Skin of body (tissue), 2 donors: ENCODE measurements around the gene CYTH2. TPM values are rescaled to one million over a fixed set of nuclear protein-coding genes. Genes with fewer than 3 reads are reported as not detected.
A peak's percentile ranks its signal among the peaks of the same experiment; 100 is the strongest.

Source experiments
- DNase-seq: peaks from one replicate; lab custom pipeline; 2025; lab: John Stamatoyannopoulos, UW
- total RNA-seq: library from RNA; depleted of rRNA; stranded (reverse); fragments of >200 nt; gene quantifications from one replicate; pipeline ENCODE4 v1.2.3, GENCODE V29; 2014

The CYTH2 gene
- total RNA-seq, 1 donor from 2014 or later, result 27.4 TPM

DNA sequence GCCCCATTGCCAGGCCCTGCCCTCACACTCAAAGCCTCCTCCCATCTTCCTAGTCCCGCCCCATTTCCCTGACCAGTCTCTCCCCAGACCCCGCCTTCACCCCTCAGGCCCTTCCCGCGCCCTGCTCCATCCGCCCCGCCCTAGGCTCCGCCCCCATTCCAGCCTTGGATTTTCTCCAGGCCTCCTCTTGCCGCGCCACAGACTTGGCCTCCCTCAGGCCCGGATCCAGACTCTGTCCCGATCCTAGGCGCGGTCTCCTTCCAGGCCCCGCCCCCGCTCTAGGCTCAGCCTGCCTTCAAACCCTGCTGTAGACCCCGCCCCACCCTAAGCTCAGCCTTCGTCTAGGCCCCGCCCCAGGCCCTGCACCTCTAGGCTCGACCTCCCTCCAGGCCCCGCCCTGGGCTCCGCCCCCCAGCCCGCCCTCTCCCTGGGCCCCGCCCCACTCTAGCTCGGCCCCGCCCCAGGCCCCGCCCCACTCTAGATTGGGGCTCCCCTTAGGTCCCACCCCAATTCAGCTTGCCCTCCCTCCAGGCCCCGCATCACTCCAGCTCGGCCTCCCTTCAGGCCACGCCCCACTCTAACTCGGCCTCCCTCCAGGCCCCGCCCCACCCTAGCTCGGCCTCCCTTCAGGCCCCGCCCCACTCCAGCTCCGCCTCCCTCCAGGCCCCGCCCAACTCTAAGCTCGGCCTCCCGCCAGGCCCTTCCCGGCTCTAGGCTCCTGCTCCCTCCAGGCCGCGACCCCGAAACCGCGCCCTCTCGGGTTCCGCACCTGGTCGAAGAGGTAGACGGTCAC, 24.0 kb downstream of the CYTH2 start:
- DNase-seq, result peak; percentile 96

DNA sequence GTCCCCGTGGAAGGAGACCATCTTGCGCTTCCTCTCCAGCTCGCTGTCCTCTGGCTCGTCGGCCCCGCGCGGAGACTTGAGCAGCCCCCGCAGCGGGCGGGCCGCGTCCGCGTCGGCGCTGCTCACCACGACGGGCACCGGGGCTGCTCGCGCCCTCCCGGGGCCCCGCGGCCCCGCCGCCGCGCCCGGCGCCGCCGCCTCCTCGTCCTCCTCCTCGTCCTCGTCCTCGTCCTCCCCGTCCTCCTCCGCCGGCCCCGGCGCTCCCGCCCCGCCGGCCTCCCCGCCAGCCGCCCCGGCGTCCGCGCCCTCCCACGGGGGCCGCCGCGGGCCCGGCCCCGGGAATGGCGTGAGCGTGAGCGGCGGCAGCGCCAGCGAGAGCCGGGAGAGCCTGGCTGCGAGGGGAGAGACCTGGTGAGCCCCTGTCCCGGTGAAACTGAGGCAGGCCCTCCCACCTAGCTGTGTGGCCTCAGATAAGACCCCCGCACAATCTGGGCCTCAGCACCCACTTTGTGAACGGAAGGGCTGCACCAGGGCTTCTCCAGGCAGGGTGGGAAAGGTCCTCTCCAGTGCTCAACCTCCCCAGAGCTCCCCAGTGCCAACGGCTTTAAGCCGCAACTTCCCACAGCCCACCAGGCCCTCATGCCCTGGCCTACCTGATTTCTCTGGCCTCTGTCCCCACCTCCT, 24.7 kb downstream of the CYTH2 start:
- DNase-seq, result no peak

DNA sequence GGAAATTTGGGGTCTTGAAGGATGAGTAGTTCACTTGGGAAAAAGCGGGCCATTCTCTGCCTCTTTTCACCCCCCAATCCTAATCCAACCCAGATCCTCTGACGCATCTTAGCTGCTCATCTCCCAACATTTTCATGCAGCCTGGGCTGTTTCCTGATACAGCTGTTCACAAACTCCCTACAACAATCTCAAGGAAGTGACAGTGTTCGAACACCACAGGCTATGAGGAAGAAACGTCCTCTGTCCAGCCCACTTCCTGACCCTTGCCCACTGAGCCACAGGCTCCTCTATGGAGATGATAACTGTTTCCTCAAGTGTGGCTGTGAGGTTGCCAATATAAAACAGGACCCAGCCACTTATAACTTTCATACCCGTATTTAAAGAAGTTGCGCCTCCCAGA, 26.2 kb downstream of the CYTH2 start:
- DNase-seq, result no peak

DNA sequence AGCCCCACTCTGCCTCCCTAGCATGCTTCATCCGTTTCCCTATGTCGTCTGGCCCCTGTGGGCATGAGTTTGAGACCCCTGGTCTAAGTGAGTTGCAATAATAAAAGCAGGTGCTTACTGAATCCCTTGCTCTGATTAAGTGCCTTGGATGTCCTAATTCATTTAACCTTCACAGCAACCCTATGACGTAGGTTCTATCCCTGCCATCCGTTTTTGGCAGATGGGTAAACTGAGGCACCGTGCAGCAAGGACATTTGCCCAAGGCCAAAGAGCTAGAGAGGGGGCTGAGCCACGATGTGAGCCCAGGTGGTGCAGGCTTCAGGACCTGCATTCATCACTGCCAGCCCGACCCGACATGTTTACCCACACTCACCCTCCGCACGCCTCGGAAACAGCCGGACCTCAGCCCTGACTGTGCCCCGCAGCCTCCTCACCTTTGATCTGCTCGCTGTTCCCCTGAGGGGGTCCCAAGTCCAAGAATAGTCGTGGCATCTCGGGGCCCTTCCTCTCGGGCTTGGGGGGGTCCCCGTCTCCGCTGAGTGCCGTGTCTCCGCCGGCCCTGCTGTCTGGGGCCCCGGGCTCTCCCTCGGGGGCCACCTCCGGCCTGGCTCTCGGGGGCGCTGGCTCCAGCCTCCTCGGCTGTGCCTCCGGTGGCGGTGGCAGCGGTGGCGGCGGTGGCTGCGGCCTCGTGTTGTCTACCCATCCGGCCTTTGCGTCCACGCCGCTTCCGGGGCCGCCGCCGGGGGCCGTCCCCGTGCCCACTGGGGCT, 28.0 kb downstream of the CYTH2 start:
- no peak for DNase-seq

DNA sequence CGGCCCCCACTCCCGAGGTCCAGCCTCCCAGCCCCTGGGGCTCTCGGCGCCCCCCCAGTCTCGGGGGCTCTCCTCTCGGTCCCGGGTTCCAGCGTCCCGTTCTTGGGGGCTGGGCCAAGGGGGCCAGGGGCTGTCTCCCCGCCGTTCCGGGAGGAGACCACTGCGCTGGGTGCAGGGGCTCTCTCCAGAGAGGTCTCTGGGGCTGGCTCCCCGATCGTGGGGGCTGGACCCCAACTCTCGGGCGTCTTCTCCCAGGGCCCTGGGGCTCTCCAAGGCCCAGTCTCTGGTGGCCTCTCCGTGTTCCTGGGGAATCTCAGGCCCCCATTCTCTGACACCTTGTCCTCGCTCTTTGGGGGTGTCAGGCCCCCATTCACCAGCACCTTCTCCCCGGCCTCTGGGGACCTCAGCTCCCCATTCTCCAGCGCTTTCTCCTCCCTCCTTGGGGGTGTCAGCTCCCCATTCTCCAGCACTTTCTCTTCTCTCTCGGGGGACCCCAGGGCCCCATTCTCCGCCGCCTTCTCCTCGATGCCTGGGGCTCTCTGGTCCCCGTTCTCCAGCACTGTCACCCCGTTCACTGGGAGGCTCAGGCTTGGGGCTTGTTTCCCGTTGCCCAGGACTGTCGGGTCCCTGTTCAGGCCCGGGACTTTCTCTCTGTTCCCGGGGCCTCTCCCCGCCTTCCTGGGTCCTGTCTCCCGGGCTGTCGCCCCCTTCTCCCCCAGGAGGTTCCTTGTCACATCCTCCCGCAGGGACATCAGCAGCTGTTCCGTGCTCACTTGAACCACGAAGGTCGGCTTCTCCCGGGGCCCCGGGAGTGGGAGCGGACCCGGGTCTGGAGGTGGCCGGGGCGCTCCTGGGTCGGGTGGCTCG, 28.8 kb downstream of the CYTH2 start:
- no peak for DNase-seq

DNA sequence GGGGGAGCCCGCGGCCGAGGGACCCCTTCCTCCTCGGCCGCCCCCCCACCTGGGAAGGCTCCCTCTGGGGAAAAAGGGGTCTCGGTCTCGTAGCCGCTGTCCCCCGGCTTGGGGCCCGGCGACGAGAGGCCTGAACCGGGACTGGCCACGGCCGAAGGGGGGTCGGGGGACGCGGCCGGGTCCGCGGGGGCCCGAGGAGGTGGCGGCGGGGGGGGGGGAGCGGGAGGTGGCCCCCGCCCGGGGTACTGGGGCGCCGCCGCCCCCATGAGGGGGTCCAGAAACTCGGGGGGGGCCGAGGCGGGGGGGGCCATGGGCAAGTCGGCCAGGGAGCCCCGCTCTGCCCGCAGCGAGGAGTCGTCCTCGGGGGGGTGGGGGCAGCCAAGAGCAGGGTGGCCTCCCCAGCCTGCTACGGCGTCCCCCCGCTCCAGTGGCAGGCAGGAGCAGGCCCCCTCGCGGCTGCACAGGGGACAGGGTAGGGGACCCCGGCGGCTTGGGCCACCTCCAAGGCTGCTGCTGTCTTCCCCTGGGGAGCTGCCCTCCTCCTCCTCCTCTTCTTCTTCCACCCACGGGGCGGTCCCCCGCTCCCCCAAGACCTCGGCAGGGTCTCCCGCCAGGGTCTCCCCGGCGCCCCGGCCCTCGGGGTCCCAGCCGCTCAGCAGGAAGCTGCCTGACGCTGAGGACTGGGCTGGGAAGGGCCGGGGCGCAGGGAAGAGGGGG, 29.6 kb downstream of the CYTH2 start:
- no peak for DNase-seq

DNA sequence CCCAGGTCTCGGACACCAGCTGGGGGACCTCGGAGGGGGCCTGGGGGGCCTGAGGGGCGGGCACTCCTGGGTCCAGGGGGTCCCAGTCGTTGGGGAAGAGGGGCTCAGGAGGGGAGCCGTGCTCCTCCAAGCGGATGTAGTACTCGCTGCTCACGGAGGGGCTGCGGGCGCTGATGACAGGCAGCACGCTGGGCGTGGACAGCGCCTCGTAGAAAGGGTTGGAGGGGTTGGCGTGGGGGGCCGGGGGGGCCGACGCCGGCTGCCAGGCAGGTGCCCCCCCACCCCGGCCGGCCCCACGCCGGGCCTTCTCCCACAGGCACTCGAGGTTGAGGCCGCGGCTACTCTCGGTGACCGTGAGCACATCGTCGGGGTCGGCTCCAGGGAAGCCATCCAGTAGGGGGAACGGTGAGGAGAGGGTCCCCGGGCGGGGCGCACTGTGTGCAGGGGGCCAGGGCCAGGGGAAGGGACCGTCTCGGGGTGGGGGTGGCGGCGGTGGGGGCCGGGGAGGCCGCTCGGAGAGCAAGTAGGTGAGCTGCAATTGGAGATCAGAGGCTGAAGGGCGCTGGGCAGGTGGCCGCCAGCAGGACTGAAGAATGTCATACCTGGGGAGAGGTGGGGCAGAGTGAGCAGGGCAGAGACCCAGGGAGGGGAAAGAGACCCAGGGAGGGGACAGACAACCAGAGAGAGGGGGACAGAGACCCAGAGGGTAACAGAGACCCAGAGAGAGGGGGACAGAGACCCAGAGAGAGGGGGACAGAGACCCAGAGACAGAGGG, 30.3 kb downstream of the CYTH2 start:
- DNase-seq, result no peak

DNA sequence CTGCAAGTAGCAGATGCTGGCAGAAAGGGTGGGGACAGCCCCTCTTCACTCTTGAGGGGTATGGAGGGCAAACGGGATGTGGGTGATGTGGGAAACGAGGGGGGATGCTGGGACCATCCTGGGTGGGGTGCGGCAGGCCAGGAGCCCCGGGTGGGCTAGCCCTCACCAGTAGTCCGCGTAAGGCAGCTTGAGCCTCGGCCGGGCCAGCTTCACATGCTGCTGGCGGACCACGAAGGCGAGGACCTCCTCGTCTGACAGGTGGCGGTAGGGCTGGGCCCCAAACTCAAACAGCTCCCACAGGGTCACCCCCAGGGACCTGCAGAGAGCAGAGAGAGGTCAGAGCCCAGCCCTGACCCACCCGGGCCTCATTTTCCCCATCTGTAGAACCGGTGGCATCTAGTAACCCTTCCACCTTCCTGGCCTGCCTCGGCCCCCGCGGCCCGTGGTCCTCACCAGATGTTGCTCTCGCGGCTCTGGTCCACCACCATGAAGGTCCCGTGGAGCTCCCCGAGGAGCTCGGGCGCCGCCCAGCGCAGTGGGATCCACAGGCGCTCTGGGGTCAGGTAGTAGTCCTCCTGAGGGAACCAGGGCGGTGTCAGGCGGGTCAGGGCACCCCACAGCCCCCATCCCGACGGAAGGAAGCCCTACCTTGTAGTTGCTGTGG, 31.8 kb downstream of the CYTH2 start:
- no peak for DNase-seq

DNA sequence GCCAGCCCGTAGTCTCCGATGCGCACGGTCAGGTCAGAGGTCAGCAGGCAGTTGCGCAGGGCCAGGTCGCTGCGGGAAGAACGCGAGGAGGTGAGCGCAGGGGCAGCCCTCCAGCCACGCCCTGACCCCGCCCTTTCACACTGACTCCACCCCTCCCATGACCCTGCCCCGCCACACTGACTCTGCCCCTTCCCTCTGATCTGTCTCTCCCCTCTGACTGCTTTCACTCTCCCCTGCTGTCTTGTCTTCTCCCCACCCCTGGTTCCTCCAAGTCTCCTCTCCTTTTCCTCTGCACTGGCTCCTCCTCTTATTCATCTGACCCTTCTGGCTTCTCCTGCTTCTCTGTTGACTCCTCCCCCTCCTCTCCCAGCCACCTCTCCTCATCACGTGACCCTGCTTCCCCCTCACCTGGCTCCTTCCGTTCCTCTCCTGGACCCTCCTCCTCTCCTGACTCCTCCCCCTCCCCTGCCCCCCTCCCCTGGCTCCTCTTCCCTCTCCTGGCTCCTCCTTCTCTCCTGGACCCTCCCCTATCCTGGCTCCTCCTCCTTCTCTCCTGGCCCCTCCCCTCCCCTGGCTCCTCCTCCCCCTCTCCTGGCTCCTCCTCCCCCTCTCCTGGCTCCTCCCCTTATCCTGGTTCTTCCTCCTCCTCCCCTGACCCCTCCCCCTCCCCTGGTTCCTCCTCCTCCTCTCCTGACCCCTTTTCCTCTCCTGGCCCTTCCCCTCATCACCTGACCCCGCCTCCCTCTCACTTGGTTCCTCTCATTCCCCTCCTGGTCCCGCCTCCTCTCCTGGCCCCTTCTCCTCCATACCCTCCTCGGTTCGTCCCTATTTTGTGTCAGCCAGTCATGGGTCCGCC, 32.6 kb downstream of the CYTH2 start:
- DNase-seq, result no peak

DNA sequence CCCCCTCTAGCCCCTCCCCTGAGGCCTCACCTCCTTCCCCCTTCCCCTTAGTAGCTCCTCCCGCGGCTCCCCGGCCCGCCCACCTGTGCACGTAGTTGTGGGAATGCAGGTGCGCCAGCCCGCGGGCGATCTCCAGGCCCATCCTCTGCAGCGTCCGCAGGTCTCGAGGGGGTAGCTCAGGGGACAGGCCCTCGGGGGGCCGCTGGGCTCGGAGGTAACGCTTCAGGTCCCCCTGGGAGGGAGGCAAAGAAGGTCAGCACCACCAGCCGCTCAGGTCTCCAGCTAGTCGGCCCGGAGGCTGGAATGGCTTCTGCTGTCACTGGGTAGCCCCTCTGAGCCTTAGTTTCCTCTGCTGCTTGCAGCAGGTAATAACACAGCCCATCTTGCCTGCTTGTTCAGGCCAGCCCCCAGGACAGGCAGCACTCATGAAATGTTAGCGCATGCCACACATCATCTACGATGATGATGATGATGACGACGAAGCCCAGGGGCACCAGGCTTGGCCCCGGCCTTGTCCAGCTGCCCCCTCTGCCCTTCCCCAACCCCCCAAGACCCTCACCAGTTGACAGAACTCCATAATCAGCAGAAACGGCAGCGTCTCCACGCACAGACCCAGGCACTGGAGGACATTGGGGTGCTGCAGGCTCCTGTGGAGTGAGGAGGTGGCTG, 33.3 kb downstream of the CYTH2 start:
- no peak for DNase-seq

DNA sequence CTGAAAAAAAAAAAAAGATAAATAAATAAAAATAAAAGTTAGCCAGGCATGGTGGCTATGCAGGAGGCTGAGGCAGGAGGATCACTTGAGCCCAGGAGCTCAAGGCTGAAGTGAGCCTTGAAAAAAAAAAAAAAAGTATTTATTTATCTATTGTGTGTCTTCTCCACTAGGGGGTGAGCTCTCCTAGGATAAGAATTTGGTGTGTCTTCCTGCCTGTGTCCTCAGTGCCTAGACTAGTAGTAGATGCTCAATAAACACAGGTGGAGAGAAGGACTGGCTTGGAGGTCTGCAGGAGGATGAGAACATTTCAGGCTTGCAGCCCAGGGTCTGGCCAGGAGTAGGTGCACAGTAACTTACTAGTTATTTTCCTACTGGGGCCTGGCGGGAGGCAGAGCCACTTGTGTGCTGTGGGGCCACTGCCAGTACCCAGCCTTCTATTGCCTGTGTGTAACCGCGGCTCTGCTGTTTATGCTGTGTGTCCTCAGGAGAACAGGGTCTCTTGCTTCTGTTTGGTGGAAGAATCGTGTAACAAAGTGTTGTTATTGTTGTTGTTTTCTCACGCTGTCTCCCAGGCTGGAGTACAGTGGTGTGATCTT, 37.1 kb downstream of the CYTH2 start:
- DNase-seq, result no peak

DNA sequence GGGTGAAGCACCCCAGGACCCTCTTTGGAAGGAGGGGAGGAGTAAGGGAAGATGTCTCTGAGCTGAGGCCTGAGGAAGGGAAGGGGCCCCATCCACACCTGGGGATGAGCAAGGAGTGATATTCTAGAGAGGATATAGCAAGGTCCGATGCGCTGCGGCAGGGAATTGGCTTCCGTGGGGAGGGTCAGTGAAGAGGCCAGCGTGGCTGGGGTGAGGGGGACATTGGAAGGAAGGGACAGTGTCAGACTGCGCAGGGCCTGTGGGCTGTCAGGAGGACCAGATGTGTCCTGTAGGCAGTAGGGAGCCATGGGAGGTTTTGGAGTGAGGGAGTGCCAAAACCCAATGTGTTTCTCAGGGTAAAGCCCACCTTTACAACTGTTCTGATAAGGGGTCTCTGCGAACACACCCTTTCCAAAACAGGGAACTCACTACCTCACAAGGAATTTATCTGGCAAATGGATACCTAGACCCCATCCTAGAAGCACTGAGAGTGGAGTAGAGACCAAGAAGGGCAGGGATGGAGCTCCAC, 38.8 kb downstream of the CYTH2 start:
- DNase-seq, result no peak

DNA sequence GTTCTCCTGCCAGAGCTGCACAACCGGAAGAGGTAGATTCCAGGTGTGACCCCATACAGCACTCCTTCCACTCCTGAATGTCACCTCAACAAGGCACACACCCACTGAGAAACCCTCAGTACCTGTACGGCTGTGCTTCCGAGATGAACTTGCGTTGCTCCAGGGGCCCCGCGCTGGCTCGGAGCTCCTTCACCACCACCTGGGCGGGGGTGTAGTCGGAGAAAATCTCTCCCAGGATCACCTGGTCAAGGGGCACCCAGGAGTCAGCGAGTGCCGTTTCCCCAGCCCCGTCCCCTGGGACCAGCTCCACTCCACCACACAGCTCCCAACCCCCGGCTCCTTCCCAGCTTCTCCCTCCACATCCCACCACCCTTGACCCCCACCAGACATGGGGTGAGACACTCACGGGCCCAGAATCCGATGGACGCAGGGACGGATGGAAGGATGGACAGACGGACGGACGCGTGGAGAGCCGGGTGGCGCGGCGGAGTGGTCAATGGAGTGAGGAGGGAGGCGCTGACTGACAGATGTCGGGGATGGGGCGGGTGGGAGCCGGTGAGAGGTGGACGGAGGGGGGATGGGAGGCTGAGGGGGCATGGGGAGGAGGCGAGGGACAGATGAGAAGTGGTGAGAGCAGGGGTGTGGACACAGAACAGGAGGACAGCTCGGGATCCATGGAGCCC, 39.7 kb downstream of the CYTH2 start:
- no peak for DNase-seq

DNA sequence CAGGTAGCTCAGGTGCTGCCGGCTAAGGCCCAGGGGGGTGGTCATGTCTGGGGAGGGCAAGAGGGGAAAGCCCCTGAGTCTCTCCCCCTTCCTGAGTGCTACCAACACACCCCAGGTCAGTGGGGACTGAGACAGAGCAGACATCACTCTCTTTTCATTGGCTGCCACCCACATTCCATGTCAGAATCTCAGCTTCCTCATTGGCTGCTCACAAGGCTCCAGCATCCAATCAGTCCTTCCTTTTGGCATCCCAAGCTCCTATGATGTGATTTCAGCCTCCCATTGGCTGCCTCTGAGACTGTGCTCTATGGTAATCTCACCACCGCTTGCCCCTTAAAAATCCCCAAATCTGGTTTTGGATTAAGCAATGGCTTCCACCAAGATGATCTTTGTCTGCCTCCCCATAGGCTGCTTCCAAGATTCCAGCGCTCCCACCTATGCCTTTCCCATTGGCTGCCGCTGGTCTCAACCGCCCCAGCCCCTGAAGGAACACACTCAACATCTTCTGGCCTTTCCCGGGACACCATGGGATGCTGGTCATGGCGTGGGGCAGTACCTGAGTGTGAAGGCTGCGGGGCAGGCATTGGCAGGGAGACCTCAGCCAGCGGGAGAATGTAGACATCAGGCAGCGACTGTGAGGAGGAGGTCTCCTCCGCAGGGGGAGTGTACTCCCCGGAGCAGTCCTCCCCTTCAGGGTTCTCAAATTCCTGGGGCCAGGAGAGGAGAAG, 40.5 kb downstream of the CYTH2 start:
- no peak for DNase-seq

DNA sequence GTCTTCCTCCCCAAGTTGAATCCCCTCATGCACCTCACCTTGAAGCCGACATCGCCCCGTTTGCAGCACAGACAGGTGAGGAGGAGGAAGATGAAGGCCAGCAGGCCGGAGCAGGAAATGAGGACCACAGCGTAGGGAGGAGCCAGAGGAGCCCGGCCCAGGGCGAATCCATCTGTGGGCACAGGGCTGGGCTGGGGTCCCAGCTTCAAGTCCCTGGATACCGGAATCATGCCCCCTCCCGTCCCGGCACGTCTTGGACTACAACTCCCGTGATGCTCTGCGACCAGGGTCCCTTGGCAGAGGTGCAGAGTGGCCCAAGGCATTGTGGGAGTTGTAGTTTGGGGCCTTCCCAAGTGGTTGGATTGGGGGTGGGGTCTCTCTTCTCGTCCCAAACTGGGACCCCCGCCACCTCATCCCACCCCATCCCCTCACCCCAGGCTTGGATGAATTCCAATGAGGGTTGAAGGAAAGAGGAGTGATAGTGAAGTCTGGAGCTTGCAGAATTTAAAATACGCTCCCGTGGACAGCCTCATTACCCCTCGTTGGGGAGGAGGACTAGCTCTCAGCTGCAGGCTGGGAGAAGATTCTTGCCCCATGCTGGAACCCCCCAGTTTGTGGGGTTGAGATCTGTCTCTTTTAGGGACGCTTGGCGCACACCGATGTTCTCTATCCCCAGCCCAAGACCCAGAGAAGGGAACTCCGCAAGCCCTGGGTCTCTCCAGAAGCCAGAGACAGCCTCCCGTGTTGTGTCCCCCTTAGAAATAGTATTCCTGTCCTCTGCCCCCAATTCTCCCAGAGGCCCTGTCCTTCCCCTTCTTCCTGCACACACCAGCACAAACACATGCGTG, 41.5 kb downstream of the CYTH2 start:
- DNase-seq, result no peak
